Immature natural killer cell (primary cell): ENCODE results near the gene IMMP2L. TPM values are rescaled to one million over a fixed set of nuclear protein-coding genes. Genes with fewer than 3 reads are reported as not detected.
"Not testable (repeated sequence)": the region's sequence is repeated elsewhere in the genome, so short reads cannot be mapped to it uniquely, and the experiment has no call there.

Experiments
- DNase-seq, 3 donors: peaks; one replicate each; pipeline ENCODE4 v3.0.0; 2022; ENCODE audit warnings: mixed read lengths in 1 of 3
- H3K27ac Mint-ChIP-seq, 6 donors: one replicate each; pipeline ENCODE4 v1.8.0; 2020; ENCODE audit warnings: mixed read lengths in 6 of 6, mild to moderate bottlenecking in 5 of 6, inconsistent platforms in 4 of 6, moderate library complexity in 3 of 6
- H3K27me3 Mint-ChIP-seq, 3 donors: one replicate each; pipeline ENCODE4 v1.8.0; 2020 to 2021; ENCODE audit warnings: low read depth in 3 of 3, mild to moderate bottlenecking in 3 of 3, mixed read lengths in 3 of 3, moderate library complexity in 3 of 3, inconsistent platforms in 1 of 3
- H3K36me3 Mint-ChIP-seq, 3 donors: one replicate each; pipeline ENCODE4 v1.8.0; 2020; ENCODE audit warnings: mixed read lengths in 3 of 3, inconsistent platforms in 2 of 3, mild to moderate bottlenecking in 2 of 3
- H3K4me1 Mint-ChIP-seq, 2 donors: one replicate each; pipeline ENCODE4 v1.8.0; 2020; ENCODE audit warnings: inconsistent platforms in 2 of 2, mild to moderate bottlenecking in 2 of 2, mixed read lengths in 2 of 2, moderate library complexity in 1 of 2
- H3K4me3 Mint-ChIP-seq, 5 donors: one replicate each; pipeline ENCODE4 v1.8.0; 2020; ENCODE audit warnings: mild to moderate bottlenecking in 5 of 5, mixed read lengths in 5 of 5, inconsistent platforms in 3 of 5, moderate library complexity in 3 of 5
- H3K9me3 Mint-ChIP-seq, 6 donors: one replicate each; pipeline ENCODE4 v1.8.0; 2020; ENCODE audit warnings: mild to moderate bottlenecking in 6 of 6, mixed read lengths in 6 of 6, inconsistent platforms in 4 of 6, moderate library complexity in 3 of 6
- polyA plus RNA-seq, 3 donors: library from polyadenylated mRNA; unstranded; fragments of 300-500 nt; fragmentation: Illumina TruSeq; gene quantifications; one replicate each; pipeline ENCODE4 v1.2.3, GENCODE V29; 2021

IMMP2L gene
- polyA plus RNA-seq: 10 to 100 TPM in 2 of 3 donors, not detected in 1; 17.0 to 20.7 TPM

DNA sequence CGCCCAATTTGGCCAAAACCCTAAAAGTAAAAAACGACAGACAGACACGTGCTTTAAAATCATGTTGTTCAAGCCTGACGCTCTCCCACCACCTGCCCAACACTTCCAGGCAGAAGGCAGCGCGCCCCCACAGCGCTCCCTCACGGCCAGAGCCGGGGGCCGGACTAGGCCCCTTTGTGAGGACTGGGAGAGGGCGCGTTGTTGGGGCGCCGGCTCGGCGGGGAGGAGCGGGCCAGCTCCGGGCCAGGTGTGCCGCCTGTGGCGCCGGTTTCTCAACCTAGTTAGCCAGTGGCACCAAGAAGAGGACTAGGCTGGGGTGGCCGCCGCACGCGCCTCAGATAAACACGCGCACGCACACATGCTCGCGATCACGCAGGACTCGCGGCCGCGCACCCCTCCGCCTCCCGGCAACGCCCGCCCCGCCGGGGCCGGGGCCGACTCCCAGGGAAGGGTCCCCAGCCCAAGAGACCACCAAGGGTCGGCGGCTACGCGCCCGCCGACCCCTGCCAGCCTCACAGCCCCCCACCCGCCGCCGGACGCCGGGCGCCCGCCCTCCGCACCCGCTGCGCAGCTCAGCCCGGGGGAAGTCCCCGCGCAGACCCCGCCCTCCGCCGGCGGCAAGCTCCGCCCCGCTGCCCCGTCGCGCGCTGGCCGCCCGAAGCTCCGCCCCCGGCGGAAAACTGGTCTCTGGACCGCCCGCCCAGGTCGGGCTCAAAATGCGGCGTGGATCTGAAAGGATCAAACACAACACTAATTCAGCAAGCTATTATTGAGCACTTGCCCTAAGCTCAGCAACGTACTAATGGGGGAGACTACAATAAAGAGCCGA lies at the start of gene IMMP2L:
TSS of gene IMMP2L (minus strand) at position 589 of the 829 bp plus-strand sequence.
- Mint-ChIP-seq H3K4me1 (peaks cover 29 to 47% of the 10 kb centered on the region in 2 donors), H3K27me3 (peaks cover 0 to 7% (median 5%) of the 10 kb centered on the region in 3 donors), H3K4me3 (peak within 1 kb of the TSS; percentile 82 to 92 (median 89)), H3K27ac (peak within 1 kb of the TSS; percentile 80 to 95 (median 88)), H3K9me3 (no peaks in the 10 kb centered on the region), H3K36me3 (peaks cover 6 to 7% (median 6%) of the 10 kb centered on the region in 3 donors)
- peak; percentile 91 to 93 (median 93) for DNase-seq

DNA sequence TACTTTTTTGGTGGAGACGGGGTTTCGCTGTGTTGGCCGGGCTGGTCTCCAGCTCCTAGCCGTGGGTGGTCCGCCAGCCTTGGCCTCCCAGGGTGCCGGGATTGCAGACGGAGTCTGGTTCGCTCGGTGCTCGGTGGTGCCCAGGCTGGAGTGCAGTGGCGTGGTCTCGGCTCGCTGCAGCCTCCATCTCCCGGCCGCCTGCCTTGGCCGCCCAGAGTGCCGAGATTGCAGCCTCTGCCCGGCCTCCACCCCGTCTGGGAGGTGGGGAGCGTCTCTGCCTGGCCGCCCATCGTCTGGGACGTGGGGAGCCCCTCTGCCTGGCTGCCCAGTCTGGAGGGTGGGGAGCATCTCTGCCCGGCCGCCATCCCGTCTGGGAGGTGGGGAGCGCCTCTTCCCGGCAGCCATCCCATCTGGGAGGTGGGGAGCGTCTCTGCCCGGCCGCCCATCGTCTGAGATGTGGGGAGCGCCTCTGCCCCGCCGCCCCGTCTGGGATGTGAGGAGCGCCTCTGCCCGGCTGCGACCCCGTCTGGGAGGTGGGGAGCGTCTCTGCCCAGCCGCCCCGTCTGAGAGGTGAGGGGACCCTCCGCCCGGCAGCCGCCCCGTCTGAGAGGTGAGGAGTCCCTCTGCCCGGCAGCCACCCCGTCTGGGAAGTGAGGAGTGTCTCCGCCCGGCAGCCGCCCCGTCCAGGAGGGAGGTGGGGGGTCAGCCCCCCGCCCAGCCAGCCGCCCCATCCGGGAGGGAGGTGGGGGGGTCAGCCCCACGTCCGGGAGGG lies 47.4 kb upstream of the IMMP2L start:
- not testable (repeated sequence) for H3K9me3 Mint-ChIP-seq, H3K27ac Mint-ChIP-seq, H3K27me3 Mint-ChIP-seq, DNase-seq, H3K4me1 Mint-ChIP-seq, H3K4me3 Mint-ChIP-seq, H3K36me3 Mint-ChIP-seq

DNA sequence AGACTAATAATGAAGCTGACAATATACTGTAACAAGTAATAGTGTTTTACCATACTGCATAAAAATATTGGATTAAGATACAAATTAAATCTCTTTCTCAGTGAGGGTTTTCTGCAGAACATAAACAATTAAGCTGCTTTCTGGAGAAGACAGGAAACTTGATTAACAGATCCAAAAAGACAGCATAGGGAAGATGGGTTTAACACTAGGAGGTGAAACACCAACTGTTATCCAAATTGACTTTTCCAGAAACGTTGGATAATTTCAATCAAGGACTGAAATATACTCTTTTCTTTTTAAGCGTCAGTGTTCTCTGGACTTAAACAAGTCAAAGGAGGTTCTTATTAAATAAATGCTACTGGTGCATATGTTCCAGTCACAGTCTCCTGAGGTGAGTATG lies 45.3 kb upstream of the IMMP2L start:
- Mint-ChIP-seq H3K4me3 (no peak overlapping the region), H3K4me1 (no peaks in the 10 kb centered on the region), H3K9me3 (peaks cover 0 to 2% (median 0%) of the 10 kb centered on the region in 6 donors), H3K27ac (no peak overlapping the region), H3K36me3 (no peaks in the 10 kb centered on the region), H3K27me3 (peaks cover 0 to 2% (median 0%) of the 10 kb centered on the region in 3 donors)
- no peak for DNase-seq

DNA sequence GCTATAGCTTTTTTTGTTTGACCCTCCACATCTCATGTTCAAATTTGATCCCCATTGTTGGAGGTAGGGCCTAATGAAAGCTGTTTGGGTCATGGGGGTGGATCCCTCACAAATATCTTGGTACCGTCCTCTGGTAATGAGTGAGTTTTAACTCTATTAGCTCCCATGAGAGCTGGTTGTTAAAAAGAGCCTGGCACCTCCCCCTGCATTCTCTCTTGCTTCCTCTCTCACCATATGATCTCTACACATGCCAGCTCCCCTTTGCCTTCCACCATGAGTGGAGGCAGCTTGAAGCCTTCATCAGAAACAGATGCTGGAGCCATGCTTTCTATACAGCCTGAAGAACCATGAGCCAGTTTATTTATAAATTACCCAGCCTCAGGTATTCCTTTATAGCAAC lies 43.0 kb upstream of the IMMP2L start:
- H3K4me3 Mint-ChIP-seq: no peak overlapping the region
- no peaks in the 10 kb centered on the region for H3K36me3 Mint-ChIP-seq
- no peak for DNase-seq
- peaks cover 0 to 6% (median 0%) of the 10 kb centered on the region in 6 donors for H3K9me3 Mint-ChIP-seq
- peaks cover 2 to 4% (median 2%) of the 10 kb centered on the region in 3 donors for H3K27me3 Mint-ChIP-seq
- H3K4me1 Mint-ChIP-seq: no peaks in the 10 kb centered on the region
- H3K27ac Mint-ChIP-seq: no peak overlapping the region

DNA sequence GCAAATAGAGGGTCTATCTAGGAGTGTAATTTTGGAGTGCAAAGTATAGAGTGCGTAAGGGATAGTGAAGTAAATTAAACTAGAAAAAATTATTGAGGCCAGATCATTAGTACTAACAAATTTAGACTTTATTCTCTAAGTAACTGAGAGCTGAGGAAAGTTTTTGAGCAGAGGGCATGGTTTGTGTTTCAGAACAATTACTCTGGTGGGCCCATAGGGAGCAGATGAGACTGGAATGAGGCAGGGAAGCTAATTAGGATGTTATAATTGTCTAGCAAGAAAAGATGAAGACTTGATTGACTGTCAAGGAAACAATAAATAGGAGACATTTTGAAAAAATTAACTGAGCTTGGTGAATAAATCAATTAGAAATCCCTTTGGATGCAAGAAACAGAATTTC lies 37.8 kb upstream of the IMMP2L start:
- peaks cover 1 to 7% (median 2%) of the 10 kb centered on the region in 3 donors for H3K27me3 Mint-ChIP-seq
- no peak for DNase-seq
- no peaks in the 10 kb centered on the region for H3K4me1 Mint-ChIP-seq
- no peak overlapping the region for H3K27ac Mint-ChIP-seq
- no peak overlapping the region for H3K4me3 Mint-ChIP-seq
- peaks cover 0 to 18% (median 5%) of the 10 kb centered on the region in 6 donors for H3K9me3 Mint-ChIP-seq
- no peaks in the 10 kb centered on the region for H3K36me3 Mint-ChIP-seq

DNA sequence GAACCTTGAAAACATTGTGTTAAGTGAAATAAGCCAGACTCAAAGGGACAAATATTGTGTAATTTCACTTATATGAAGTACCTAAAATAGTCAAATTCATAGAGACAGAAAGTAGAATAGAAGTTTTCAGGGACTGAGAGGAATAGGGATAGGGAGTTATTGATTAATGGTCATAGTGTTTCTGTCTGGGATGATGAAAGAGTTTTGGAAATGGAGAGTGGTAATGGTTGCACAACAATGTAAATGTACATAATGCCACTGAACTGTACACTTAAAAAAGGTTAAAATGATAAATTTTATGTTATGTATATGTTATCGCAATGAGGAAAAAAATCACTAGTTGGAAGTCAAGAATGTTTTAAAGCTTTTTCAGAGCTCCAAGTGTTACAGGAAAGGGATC lies 33.5 kb upstream of the IMMP2L start:
- Mint-ChIP-seq H3K4me1 (no peaks in the 10 kb centered on the region), H3K36me3 (no peaks in the 10 kb centered on the region), H3K9me3 (peaks cover 0 to 17% (median 5%) of the 10 kb centered on the region in 6 donors), H3K27me3 (peaks cover 0 to 3% (median 1%) of the 10 kb centered on the region in 3 donors), H3K27ac (no peak overlapping the region), H3K4me3 (no peak overlapping the region)
- DNase-seq: no peak

DNA sequence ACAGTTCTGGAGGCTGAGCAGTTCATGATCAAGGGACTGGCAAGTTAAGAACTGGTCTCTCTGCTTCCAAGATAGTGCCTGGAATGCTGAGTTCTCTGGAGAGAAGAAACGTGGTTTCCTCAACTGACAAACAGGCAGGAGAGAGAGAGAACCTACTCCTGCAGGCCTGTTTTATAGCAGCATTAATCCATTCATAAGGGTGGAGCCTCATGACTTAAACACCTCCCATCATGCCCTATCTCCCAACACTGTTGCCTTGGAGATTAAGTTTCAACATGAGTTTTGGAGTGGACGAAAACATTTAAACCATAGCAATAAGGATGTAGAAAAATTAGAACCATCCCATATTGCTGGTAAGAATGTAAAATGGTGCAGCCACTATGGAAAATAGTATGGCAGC lies 32.3 kb upstream of the IMMP2L start:
- Mint-ChIP-seq H3K36me3 (no peaks in the 10 kb centered on the region), H3K27ac (no peak overlapping the region), H3K4me1 (no peaks in the 10 kb centered on the region), H3K9me3 (peaks cover 0 to 6% (median 4%) of the 10 kb centered on the region in 6 donors), H3K4me3 (no peak overlapping the region), H3K27me3 (peaks cover 0 to 3% (median 1%) of the 10 kb centered on the region in 3 donors)
- DNase-seq: no peak

DNA sequence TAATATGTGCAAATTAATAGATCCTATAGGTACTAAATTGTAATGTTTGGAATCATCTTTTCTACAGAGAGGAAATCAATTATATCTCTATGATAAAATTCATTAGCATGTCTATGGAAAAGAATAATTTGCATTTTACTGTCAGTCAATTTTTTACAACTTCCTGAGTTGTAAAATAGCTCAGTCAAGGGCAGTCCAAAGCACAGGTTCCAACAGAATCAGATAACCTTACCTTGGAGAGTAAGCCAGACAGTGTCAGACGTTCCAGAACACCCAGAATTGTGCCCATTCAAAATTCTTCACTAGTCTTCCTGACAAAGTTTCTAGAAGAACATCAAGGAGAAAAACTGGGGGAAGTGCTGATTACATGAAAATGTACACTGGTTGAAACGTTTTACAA lies 31.1 kb upstream of the IMMP2L start:
- Mint-ChIP-seq H3K27me3 (peaks cover 0 to 3% (median 1%) of the 10 kb centered on the region in 3 donors), H3K27ac (no peak overlapping the region), H3K36me3 (no peaks in the 10 kb centered on the region), H3K4me1 (no peaks in the 10 kb centered on the region), H3K4me3 (no peak overlapping the region), H3K9me3 (peaks cover 0 to 6% (median 4%) of the 10 kb centered on the region in 6 donors)
- DNase-seq: no peak

DNA sequence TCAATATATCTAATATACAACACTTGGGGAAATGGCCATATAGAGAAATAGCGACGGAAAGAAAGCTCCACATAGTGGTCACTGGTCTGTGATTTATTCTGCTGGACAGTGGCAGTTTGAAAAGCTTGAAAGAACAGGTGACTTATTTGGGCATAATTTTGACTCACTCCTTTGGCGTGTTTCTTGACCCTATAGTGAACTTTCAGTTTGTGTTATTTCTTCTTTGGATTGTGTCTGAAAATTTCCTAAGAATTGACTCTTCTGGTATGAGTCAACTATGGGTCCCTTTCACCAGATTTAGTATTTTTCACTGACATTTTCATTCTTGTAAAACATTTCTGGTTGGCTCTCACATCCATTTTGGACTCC lies 25.8 kb upstream of the IMMP2L start:
- Mint-ChIP-seq H3K36me3 (no peaks in the 10 kb centered on the region), H3K9me3 (peaks cover 0 to 3% (median 0%) of the 10 kb centered on the region in 6 donors), H3K4me1 (no peaks in the 10 kb centered on the region), H3K27me3 (peaks cover 0 to 2% (median 2%) of the 10 kb centered on the region in 3 donors), H3K27ac (no peak overlapping the region), H3K4me3 (no peak overlapping the region)
- no peak for DNase-seq

DNA sequence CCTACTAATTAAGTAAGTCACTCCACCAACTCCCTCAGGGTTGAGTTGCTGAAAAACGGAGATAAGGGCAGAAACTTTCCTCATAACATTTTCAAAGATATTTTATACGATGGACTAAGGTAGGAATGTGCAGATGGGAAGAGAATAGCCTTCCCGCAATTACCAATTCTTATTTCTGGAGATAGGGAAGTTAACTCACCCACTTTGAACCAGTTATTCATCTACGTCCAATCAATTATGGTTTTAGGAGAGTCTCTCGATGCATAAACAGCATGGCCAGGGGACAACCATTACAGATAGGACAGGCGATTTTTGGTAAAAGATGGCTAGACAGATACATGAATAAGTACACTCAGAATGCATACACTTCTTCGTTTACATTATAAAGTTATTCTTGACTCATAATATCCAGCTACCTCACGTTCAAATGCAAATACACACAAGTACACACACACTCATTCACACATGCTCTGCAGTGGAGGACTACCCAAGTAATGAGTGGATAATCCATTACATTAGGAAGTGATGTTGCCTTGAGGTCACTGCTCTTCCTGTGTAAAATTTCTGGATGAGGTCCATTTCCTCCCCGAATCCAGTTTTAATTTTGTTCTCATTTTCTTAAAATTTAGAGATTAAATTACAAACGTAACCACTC lies 25.2 kb upstream of the IMMP2L start:
- Mint-ChIP-seq H3K4me3 (no peak overlapping the region), H3K27ac (no peak overlapping the region), H3K4me1 (no peaks in the 10 kb centered on the region), H3K27me3 (peaks cover 0 to 2% (median 2%) of the 10 kb centered on the region in 3 donors), H3K36me3 (no peaks in the 10 kb centered on the region), H3K9me3 (peaks cover 0 to 4% (median 0%) of the 10 kb centered on the region in 6 donors)
- DNase-seq: no peak

DNA sequence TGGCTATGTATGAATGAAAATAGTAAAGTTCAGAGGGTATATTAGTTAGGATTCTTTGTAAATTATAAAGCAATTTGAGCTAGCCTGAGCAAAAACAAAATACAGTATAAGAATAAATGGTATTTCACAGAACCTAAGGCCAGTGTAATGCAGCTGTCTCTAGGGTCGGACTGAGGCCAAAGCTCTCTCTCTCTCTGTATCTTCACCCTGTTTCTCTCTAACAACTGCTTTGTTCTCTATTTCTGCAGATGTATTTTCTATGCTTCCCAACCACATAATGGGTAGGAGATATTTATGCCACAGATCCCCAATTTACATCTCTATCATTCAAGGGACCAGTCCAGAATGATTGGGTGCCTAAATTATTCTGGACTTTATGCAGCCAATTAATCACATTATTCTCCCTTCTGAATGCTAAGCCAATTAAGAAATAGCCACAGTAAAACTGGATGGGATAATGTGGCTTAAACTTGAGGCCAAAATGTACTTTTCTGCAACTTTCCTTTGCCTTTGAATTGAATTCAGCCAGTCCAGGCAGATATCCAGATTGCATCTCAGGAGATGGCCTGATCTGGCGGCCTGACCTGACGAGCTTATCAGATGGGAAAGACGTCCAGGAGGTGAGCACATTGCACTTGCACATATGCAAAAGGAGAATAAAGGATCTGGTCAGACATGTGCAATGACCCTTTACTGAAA lies 24.6 kb upstream of the IMMP2L start:
- Mint-ChIP-seq H3K27me3 (peaks cover 0 to 2% (median 2%) of the 10 kb centered on the region in 3 donors), H3K9me3 (peaks cover 0 to 6% (median 0%) of the 10 kb centered on the region in 6 donors), H3K4me1 (no peaks in the 10 kb centered on the region), H3K4me3 (no peak overlapping the region), H3K27ac (no peak overlapping the region), H3K36me3 (no peaks in the 10 kb centered on the region)
- DNase-seq: no peak

DNA sequence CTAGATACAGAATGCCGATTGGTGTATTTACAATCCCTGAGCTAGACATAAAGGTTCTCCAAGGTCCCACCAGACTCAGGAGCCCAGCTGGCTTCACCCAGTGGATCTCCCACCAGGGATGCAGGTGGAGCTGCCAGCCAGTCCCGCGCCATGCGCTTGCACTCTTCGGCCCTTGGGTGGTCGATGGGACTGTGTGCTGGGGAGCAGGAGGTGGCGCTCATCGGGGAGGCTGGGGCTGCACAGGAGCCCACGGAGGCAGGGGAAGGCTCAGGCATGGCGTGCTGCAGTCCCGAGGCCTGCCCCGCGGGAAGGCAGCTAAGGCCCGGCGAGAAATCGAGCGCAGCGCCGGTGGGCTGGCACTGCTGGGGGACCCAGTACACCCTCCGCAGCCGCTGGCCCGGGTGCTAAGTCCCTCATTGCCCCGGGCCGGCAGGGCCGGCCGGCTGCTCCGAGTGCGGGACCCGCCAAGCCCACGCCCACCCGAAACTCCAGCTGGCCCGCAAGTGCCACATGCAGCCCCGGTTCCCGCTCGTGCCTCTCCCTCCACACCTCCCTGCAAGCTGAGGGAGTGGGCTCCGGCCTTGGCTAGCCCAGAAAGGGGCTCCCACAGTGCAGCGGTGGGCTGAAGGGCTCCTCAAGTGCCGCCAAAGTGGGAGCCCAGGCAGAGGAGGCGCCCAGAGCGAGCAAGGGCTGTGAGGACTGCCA lies 19.6 kb upstream of the IMMP2L start:
- H3K27me3 Mint-ChIP-seq, H3K27ac Mint-ChIP-seq, H3K36me3 Mint-ChIP-seq, H3K4me3 Mint-ChIP-seq, H3K9me3 Mint-ChIP-seq, H3K4me1 Mint-ChIP-seq, DNase-seq: not testable (repeated sequence)

DNA sequence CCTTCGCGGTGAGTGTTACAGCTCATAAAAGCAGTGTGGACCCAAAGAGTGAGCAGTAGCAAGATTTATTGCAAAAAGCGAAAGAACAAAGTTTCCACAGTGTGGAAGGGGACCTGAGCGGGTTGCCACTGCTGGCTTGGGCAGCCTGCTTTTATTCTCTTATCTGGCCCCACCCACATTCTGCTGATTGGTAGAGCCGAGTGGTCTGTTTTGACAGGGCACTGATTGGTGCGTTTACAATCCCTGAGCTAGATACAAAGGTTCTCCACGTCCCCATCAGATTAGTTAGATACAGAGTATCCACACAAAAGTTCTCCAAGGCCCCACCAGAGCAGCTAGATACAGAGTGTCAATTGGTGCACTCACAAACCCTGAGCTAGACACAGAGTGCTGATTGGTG lies 18.9 kb upstream of the IMMP2L start:
- H3K27me3 Mint-ChIP-seq, H3K36me3 Mint-ChIP-seq, H3K4me3 Mint-ChIP-seq, H3K4me1 Mint-ChIP-seq, H3K27ac Mint-ChIP-seq, DNase-seq, H3K9me3 Mint-ChIP-seq: not testable (repeated sequence)
